HCT116 (cell line): ENCODE results near the gene BLNK. TPM values are rescaled to one million over a fixed set of nuclear protein-coding genes. Genes with fewer than 3 reads are reported as not detected.

Experiments
- ATAC-seq: fragments of 200-7000 bp; cut with Tn5 transposase; 2 replicates; pipeline ENCODE4 v1.9.1; 2020; ENCODE audit warnings: mild to moderate bottlenecking, moderate library complexity
- BruUV-seq: library from RNA; stranded (reverse); fragments of 400-500 nt; replicated peaks from 2 replicates; lab custom pipeline; 2021; lab: Mats Ljungman, UMichigan
- CTCF ChIA-PET: fragments of 300-600 bp; sonication (Branson Sonifier 250); formaldehyde crosslinking; loops from one replicate; lab custom pipeline; 2021; ENCODE audit warnings: antibody characterized with exemption; lab: Charles Lee
- POLR2A ChIA-PET: fragments of 300-600, 350-600 bp; sonication (Branson Sonifier 250); formaldehyde crosslinking; loops from one replicate; lab custom pipeline; 2021; ENCODE audit warnings: antibody characterized with exemption; lab: Charles Lee
- RAD21 ChIA-PET, 2 experiments: fragments of 300-600 bp; sonication (Branson Sonifier 250); formaldehyde crosslinking; loops; one replicate each; lab custom pipeline; 2023; ENCODE audit warnings: low total read pairs in 2 of 2; ENCODE audit not compliant: uncharacterized antibody in 2 of 2, unreplicated experiment in 2 of 2, low non-redundant PET in 1 of 2; lab: Charles Lee
- DNase-seq: peaks from one replicate; pipeline ENCODE4 v3.0.0-alpha.2; 2010; ENCODE audit warnings: low read depth, low spot score
- H2AFZ ChIP-seq: fragments of 200-600 bp; shearing (Covaris generic), sonication (generic); 2 replicates; pipeline ENCODE4 v1.6.1; 2017; ENCODE audit warnings: low read depth, mixed run types, mixed read lengths, antibody characterized with exemption, low read length; ENCODE audit not compliant: poor library complexity, severe bottlenecking
- H3K27ac ChIP-seq: 2 replicates; pipeline ENCODE4 v1.5.1; 2012; ENCODE audit warnings: low read depth, low read length
- H3K27me3 ChIP-seq: fragments of 200-600 bp; sonication (generic); 2 replicates; pipeline ENCODE4 v1.6.1; 2016; ENCODE audit warnings: mixed run types, low read length, mixed read lengths; ENCODE audit not compliant: insufficient read depth
- H3K36me3 ChIP-seq, 2 experiments: fragments of 200-500 bp in 1 of 2; fragments of 200-600 bp in 1 of 2; sonication (Bioruptor generic) in 1 of 2; sonication (generic) in 1 of 2; 2 replicates each; pipeline versions ENCODE4 v1.5.1 to v1.6.1; 2014 to 2016; ENCODE audit warnings: low read length in 2 of 2, inconsistent platforms in 1 of 2, mixed read lengths in 1 of 2, mixed run types in 1 of 2; ENCODE audit not compliant: insufficient read depth in 2 of 2, control insufficient read depth in 1 of 2
- H3K4me1 ChIP-seq, 2 experiments: fragments of 200-600 bp in 1 of 2; sonication (generic) in 1 of 2; 2 replicates each; pipeline versions ENCODE4 v1.5.1 to v1.6.1; 2012 to 2017; ENCODE audit warnings: low read length in 2 of 2, inconsistent platforms in 1 of 2, mild to moderate bottlenecking in 1 of 2, mixed read lengths in 1 of 2, mixed run types in 1 of 2, moderate library complexity in 1 of 2; ENCODE audit not compliant: insufficient read depth in 2 of 2, control insufficient read depth in 1 of 2
- H3K4me2 ChIP-seq: fragments of 200-600 bp; sonication (generic); 2 replicates; pipeline ENCODE4 v1.6.1; 2017; ENCODE audit warnings: mixed run types, low read length, mixed read lengths
- H3K4me3 ChIP-seq, 2 experiments: fragments of 200-600 bp in 1 of 2; sonication (generic) in 1 of 2; replicated peaks in 1 of 2; 2 replicates each; pipeline ENCODE4 v1.5.1; 2011 to 2016; ENCODE audit warnings: low read length in 2 of 2, control low read depth in 1 of 2, low read depth in 1 of 2, mild to moderate bottlenecking in 1 of 2, mixed read lengths in 1 of 2, mixed run types in 1 of 2
- H3K79me2 ChIP-seq: fragments of 200-600 bp; sonication (generic); 2 replicates; pipeline ENCODE4 v1.6.1; 2017; ENCODE audit warnings: mild to moderate bottlenecking, mixed run types, low read length, moderate library complexity, mixed read lengths; ENCODE audit not compliant: insufficient read depth
- H3K9ac ChIP-seq: fragments of 200-600 bp; sonication (generic); 2 replicates; pipeline ENCODE4 v1.6.1; 2016; ENCODE audit warnings: low read length, mixed read lengths
- H3K9me2 ChIP-seq: fragments of 200-600 bp; sonication (generic), shearing (Covaris generic); 2 replicates; pipeline ENCODE4 v1.6.1; 2017; ENCODE audit warnings: mixed run types, mild to moderate bottlenecking, moderate library complexity; ENCODE audit not compliant: insufficient read depth
- H3K9me3 ChIP-seq, 2 experiments: fragments of 200-500 bp in 1 of 2; fragments of 200-600 bp in 1 of 2; sonication (Bioruptor generic) in 1 of 2; sonication (generic) in 1 of 2; 2 replicates each; pipeline ENCODE4 v1.6.1; 2014 to 2017; ENCODE audit warnings: low read length in 2 of 2, mixed read lengths in 2 of 2, inconsistent platforms in 1 of 2, low read depth in 1 of 2, mild to moderate bottlenecking in 1 of 2, mixed run types in 1 of 2, moderate library complexity in 1 of 2; ENCODE audit not compliant: control insufficient read depth in 1 of 2, insufficient read depth in 1 of 2
- H4K20me1 ChIP-seq: fragments of 200-600 bp; sonication (generic), shearing (Covaris generic); 2 replicates; pipeline ENCODE4 v1.6.1; 2017; ENCODE audit warnings: mixed run types, mild to moderate bottlenecking, moderate library complexity; ENCODE audit not compliant: insufficient read depth
- CBX3 ChIP-seq: IDR thresholded peaks from 2 replicates; pipeline ENCODE4 v1.6.1; 2012; ENCODE audit warnings: low read depth
- CEBPB ChIP-seq: IDR thresholded peaks from 2 replicates; pipeline ENCODE4 v1.6.1; 2012; ENCODE audit warnings: low read depth
- CTCF ChIP-seq, 3 experiments: fragments of 200-600 bp in 1 of 3; sonication (generic) in 1 of 3; IDR thresholded peaks in 2 of 3; conservative IDR thresholded peaks in 1 of 3; 2 replicates each; pipeline ENCODE4 v1.5.1; 2012 to 2017; ENCODE audit warnings: low read depth in 2 of 3, low read length in 2 of 3, antibody characterized with exemption in 1 of 3, borderline replicate concordance in 1 of 3, control low read depth in 1 of 3, mild to moderate bottlenecking in 1 of 3, mixed read lengths in 1 of 3, mixed run types in 1 of 3, moderate library complexity in 1 of 3; ENCODE audit not compliant: insufficient read depth in 1 of 3
- EZH2phosphoT487 ChIP-seq: fragments of 200-600 bp; IDR thresholded peaks from 2 replicates; pipeline ENCODE4 v1.6.1; 2018; ENCODE audit warnings: antibody characterized with exemption, borderline replicate concordance
- FOSL1 ChIP-seq: IDR thresholded peaks from 2 replicates; pipeline ENCODE4 v1.6.1; 2012; ENCODE audit warnings: low read depth
- POLR2A ChIP-seq: IDR thresholded peaks from 2 replicates; pipeline ENCODE4 v1.7.0; 2011; ENCODE audit warnings: borderline replicate concordance; ENCODE audit not compliant: insufficient read depth, insufficient read length; ENCODE audit errors: extremely low read depth
- RAD21 ChIP-seq: IDR thresholded peaks from 2 replicates; pipeline ENCODE4 v1.6.1; 2012; ENCODE audit warnings: low read depth, mild to moderate bottlenecking
- SIN3A ChIP-seq: IDR thresholded peaks from 2 replicates; pipeline ENCODE4 v1.6.1; 2012; ENCODE audit warnings: low read depth
- SRF ChIP-seq: IDR thresholded peaks from 2 replicates; pipeline ENCODE4 v1.6.1; 2012; ENCODE audit warnings: low read depth
- TCF7L2 ChIP-seq: IDR thresholded peaks from 2 replicates; pipeline ENCODE4 v1.7.0; 2011; ENCODE audit warnings: borderline replicate concordance, inconsistent platforms; ENCODE audit not compliant: insufficient read depth, insufficient read length; ENCODE audit errors: extremely low read depth
- YY1 ChIP-seq: IDR thresholded peaks from 2 replicates; pipeline ENCODE4 v1.6.1; 2011; ENCODE audit warnings: low read length, low read depth, moderate library complexity, mild to moderate bottlenecking; ENCODE audit not compliant: insufficient replicate concordance; ENCODE audit errors: extremely low read depth
- ZFX ChIP-seq: fragments of 450-650 bp; IDR thresholded peaks from 2 replicates; pipeline ENCODE4 v1.6.1; 2017
- intact Hi-C: fragments of 100-400 bp; cut with micrococcal nuclease; formaldehyde crosslinking; loops from 2 replicates; pipeline ENCODE4 v1.10.0; 2022
- total RNA-seq: library from RNA; stranded (reverse); gene quantifications from one replicate; pipeline ENCODE4 v1.2.1, GENCODE V29; 2021; ENCODE audit not compliant: unreplicated experiment
- TF ChIP-seq, protein P1 (sequence below): IDR thresholded peaks from 2 replicates; pipeline ENCODE4 v1.6.1; 2012

BLNK gene
- total RNA-seq, 1 experiment from 2014 or later: 0.59 TPM

- Histone ChIP-seq H3K9ac (no peak overlapping the region), H3K4me2 (no peak overlapping the region), H3K4me3 (no peak overlapping the region), H3K9me2 (no peaks in the 10 kb centered on the region), H3K4me1 (no peaks in the 10 kb centered on the region), H3K36me3 (no peaks in the 10 kb centered on the region), H3K27me3 (no peaks in the 10 kb centered on the region), H2AFZ (no peak overlapping the region), H4K20me1 (no peaks in the 10 kb centered on the region), H3K27ac (no peak overlapping the region), H3K9me3 (no peaks in the 10 kb centered on the region), H3K79me2 (no peaks in the 10 kb centered on the region)
- POLR2A ChIA-PET: no interaction called here
- CTCF ChIA-PET: no interaction called here
- TF ChIP-seq SIN3A: no peak
- no peak for TF ChIP-seq POLR2A
- TF ChIP-seq EZH2phosphoT487: no peak
- TF ChIP-seq TCF7L2: no peak
- no peak for TF ChIP-seq RAD21
- TF ChIP-seq YY1: no peak
- TF ChIP-seq, protein P1, sequence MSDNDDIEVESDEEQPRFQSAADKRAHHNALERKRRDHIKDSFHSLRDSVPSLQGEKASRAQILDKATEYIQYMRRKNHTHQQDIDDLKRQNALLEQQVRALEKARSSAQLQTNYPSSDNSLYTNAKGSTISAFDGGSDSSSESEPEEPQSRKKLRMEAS: no peak
- TF ChIP-seq FOSL1: no peak
- no peak for TF ChIP-seq CEBPB
- TF ChIP-seq CBX3: no peak
- no peak for TF ChIP-seq SRF
- no peak for TF ChIP-seq ZFX
- no peak for TF ChIP-seq CTCF (IDR thresholded peaks at IDR 0.05 in 2 of 3, conservative IDR thresholded peaks at IDR 0.05 in 1 of 3; ENCODE audit: borderline replicate concordance in 1 of 3, insufficient read depth in 1 of 3, low read depth in 2 of 3, low read length in 2 of 3)
- intact Hi-C loops: no loop called here
- BruUV-seq: no TSS peak
- ATAC-seq (no peak), DNase-seq (no peak)
- RAD21 ChIA-PET: no interaction called here
Measured at GRCh38 chr10:96236876-96237275, 34.5 kb downstream of the BLNK start.
